GM19395 (cell line): Measurements from ENCODE around the gene ENOX2.

ENCODE experiments used
- ATAC-seq: cut with Tn5 transposase; IDR thresholded peaks from one replicate; pipeline ENCODE4 v1.9.1; 2021; ENCODE audit warnings: mild to moderate bottlenecking, moderate library complexity; ENCODE audit not compliant: unreplicated experiment

ENOX2 gene

GRCh38 chrX:130704053-130705038 lies 198.7 kb downstream of the ENOX2 start:
- no peak for ATAC-seq

- ATAC-seq: no peak
Observed at GRCh38 chrX:130702867-130703707, 199.9 kb downstream of the ENOX2 start.

GRCh38 chrX:130700629-130701028 lies 202.4 kb downstream of the ENOX2 start:
- ATAC-seq: no peak

- ATAC-seq: no peak
Observed at GRCh38 chrX:130699618-130700017, 203.4 kb downstream of the ENOX2 start.

- ATAC-seq: no peak
Observed at GRCh38 chrX:130696542-130696941, 206.5 kb downstream of the ENOX2 start.

- ATAC-seq: no peak
Observed at GRCh38 chrX:130695931-130696330, 207.1 kb downstream of the ENOX2 start.

- no peak for ATAC-seq
Observed at GRCh38 chrX:130694983-130695382, 208.0 kb downstream of the ENOX2 start.

GRCh38 chrX:130691576-130691975 lies 211.4 kb downstream of the ENOX2 start:
- ATAC-seq: no peak

- ATAC-seq: no peak
Observed at GRCh38 chrX:130688360-130688759, 214.6 kb downstream of the ENOX2 start.

GRCh38 chrX:130682990-130683389 lies 220.0 kb downstream of the ENOX2 start:
- ATAC-seq: no peak

- no peak for ATAC-seq
Observed at GRCh38 chrX:130680164-130681035, 222.6 kb downstream of the ENOX2 start.

- no peak for ATAC-seq
Observed at GRCh38 chrX:130676861-130677260, 226.1 kb downstream of the ENOX2 start.

- no peak for ATAC-seq
Observed at GRCh38 chrX:130672214-130672613, 230.8 kb downstream of the ENOX2 start.

- ATAC-seq: no peak
Observed at GRCh38 chrX:130669233-130669632, 233.8 kb downstream of the ENOX2 start.

- no peak for ATAC-seq
Observed at GRCh38 chrX:130665263-130665662, 237.7 kb downstream of the ENOX2 start.

GRCh38 chrX:130658310-130658709 lies 244.7 kb downstream of the ENOX2 start:
- ATAC-seq: no peak

GRCh38 chrX:130654409-130654950 lies 248.5 kb downstream of the ENOX2 start:
- no peak for ATAC-seq

- ATAC-seq: no peak
Observed at GRCh38 chrX:130652824-130653578, 250.0 kb downstream of the ENOX2 start.

GRCh38 chrX:130649738-130650137 lies 253.3 kb downstream of the ENOX2 start:
- no peak for ATAC-seq

GRCh38 chrX:130647468-130647867 lies 255.5 kb downstream of the ENOX2 start:
- ATAC-seq: no peak
